HG02759 (cell line): ENCODE data around the gene AP3S2.
"Not testable (repeated sequence)": the region's sequence is repeated elsewhere in the genome, so short reads cannot be mapped to it uniquely, and the experiment has no call there.

Experiments used
- ATAC-seq: cut with Tn5 transposase; IDR thresholded peaks from one replicate; pipeline ENCODE4 v1.9.1; 2021; ENCODE audit warnings: mild to moderate bottlenecking, moderate library complexity; ENCODE audit not compliant: unreplicated experiment

AP3S2 gene

GRCh38 chr15:89869490-89869889, 24.3 kb downstream of the AP3S2 start:
- not testable (repeated sequence) for ATAC-seq

DNA sequence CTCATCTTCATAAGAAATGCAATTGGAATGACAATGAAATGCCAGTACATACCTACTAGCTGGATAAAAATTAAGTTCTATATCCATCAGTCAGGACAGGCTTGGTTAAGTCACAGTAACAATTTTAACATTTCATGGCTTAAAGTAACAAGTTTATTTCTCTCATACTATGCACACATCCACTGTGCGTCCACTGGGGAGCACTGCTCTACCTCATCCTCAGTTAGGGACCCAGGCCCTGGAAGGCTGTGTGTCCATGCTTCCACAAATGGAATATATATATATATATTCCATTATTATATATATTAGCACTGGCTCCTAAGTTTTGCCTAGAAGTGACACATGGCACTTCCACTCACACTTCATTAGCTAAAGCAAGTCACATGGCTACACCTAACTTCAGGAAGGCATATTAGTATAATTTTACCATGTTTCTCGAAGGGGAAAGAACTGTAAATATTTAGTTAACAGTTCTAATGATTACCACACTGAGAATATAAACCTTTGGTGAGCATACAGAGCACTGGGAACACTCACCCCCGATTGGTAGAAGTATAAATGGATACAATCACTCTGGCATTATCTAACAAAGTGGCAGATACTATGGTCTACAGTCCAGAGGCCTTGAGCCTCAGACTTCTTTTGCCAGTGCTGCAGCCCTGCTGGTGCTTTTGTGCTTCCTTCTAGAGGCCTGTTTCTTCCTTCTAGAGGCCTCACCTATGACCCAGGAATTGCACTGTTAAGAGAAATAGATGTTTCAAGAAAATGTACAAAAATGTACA, 28.6 kb downstream of the AP3S2 start:
- no peak for ATAC-seq

GRCh38 chr15:89863918-89864317, 29.9 kb downstream of the AP3S2 start:
- no peak for ATAC-seq

DNA sequence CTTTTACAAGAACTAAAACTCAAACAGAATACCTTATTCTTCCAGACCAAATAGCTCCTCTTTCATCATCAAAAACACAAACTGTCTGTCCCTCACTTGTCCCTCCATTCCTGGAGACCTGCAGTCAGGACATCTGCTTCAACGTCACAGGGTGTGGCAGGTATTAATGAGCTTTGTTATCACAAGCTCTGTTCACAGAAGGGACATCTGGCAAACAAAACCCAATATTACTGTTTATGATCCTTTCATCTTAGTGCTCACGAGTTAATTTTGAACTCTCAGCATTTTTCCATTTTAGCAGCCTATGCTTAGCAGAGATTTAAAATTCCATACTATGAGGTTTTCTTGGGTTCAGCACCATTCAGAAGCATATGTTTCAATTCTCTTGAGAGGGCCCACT, 32.9 kb downstream of the AP3S2 start:
- no peak for ATAC-seq

DNA sequence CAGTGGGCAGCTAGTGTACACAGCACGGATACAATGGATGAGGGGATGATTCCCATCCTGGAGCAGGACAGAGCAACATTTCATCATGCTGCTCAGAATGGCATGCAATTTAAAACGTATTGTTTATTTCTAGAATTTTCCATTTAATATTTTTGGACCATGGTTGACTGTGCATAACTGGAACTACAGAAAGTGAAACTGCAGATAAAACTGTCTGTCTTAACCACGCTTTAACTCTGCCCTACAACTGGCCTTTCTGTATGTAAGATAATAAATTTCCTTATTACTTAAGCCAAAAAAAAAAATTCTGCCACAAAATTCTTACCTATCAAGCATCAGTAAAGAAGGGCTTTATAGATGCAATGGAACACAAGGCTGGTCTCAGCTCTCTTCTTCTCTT, 33.4 kb downstream of the AP3S2 start:
- no peak for ATAC-seq

DNA sequence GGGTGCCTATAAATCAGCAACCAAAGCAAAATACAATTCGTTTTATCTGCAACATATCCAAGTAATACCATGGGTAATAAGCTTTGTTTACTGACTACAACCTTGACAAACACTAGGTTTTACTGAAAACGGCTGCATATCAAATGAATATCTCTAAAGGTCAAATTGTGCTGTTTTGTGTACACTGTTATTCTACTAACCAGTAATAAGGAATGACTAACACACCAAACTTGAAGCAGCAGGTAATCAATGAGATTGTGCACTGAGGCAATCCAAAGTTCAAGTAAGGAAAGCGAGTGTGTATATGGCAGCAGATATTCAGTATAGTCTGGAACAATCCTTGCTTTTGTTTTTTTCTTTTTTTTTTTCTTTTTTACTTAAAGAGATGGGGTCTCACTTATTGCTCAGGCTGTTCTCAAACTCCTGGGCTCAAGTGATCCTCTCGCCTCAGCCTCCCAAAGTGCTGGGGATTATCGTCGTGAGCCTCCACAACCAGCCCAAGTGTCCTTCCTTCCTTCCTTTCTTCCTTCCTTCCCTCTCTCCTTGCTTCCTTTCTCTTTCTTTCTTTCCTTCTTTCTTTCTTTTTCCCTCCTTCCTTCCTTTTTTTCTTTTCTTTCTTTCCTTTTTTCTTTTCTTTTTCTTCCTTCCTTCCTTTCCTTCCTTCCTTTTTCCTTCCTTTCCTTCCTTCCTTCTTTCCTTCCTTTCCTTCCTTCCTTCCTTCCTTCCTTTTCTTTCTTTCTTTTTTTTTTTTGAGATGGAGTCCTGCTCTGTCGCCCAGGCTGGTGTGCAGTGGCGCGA, 34.9 kb downstream of the AP3S2 start:
- no peak for ATAC-seq

DNA sequence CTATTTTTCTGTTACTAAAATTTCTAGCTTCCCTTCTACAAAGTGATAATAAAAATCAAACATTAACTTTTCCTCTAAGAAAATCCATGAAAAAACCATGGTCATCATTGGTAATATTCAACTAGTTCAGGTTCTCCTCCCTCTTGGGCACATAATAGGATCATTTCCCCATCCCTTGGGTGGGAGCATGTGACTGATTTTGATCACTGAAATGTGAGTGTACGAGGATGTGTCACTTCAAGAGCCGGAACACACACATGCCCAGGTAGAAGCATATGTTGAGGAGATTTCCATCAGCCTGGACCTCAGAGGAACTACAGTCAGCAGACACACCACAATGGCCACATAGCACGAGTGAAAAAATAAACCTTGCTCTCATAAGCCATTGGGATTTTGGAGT, 36.1 kb downstream of the AP3S2 start:
- ATAC-seq = no peak

GRCh38 chr15:89855948-89856347, 37.8 kb downstream of the AP3S2 start:
- ATAC-seq = no peak

- ATAC-seq = not testable (repeated sequence)
Measured at GRCh38 chr15:89854863-89855262, 38.9 kb downstream of the AP3S2 start.

DNA sequence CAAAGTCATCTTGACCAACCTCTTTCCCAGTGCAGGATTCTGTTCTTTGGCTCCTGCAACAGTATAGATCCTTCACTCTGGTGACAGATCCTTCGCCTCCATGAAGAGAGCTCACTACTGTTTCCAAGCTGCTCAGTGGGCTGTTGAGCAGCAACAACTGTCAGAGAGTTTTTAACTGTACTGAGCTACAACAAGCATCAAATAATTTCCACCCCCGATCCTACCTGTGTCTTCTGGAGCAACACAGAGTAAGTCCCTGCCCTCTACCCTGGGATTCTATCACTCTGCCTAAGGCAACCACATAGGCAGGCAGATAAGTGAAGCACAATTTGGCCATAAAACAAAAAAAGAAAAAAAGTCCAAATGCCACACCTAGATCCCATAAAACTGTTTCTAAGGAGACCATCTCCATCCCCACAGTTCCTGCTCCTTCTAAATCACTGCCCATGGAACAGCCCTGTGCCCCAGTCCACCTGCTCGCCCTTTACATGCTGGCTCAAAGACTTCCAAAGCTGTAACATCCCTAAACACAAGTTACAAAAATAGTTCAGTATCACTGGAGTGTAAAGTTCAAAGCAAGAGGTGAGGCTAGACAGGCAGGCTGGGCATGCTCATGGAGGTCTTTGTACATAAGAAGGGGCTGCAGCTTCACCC, 41.3 kb downstream of the AP3S2 start:
- ATAC-seq = no peak

DNA sequence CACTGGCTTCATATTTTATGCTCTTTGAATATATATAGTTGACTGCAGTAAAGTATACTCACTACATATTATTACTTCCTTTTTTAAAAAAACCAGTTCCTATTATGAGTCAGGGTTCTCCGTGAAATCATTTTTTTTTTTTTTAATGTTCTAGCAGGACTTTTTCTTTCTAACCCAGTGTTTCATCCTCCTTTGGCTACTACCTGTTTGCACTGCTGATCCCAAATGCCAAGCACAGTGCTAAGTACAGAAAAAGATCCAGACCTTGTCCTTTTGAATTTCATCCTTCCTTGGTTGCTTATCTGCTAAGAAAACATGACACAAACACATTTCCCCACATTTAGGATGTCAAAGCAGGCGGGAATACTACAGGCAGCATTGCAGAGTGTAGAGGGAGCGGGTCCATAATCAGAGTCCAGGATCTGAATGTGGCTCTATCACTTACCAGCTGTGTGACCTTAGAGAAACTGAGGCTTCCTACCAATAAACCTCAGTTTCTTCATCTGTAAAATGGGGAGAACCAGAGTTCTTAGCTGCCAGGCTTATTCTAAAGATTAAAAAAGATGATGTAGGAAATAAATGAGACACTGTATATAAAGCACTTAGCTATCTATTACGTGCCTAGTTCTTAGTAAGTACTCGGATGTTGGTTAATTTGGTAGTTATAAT, 42.0 kb downstream of the AP3S2 start:
- ATAC-seq = peak; percentile 64

GRCh38 chr15:89848970-89849292, 44.9 kb downstream of the AP3S2 start:
- no peak for ATAC-seq

GRCh38 chr15:89847101-89847500, 46.7 kb downstream of the AP3S2 start:
- no peak for ATAC-seq

DNA sequence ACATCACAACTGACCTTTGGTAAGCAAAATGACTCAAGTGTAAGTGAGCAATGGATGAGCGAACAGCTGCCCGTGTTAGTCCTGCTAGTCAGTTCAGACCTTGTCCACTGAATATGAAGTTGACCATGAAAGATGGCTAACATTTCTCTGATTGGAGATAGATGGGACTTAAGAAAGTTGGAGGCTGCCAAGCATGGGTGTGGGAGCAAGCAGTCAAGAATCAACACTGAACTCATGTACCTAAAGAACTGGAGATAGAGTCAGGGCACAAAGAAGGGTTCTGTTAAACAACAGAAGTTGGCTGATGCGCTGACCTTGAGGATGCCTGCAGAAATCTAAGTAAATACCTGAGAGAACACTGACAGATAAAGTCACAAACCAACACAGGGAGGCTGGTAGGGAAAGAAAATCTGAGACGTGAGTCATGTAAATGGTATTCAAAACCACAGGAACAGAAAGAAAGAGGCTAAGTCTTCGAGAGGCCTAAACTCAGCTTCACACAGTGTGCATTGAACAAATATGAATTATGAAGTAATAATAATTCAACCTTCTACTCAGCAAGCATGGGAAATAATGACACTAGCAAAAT, 48.4 kb downstream of the AP3S2 start:
- no peak for ATAC-seq

GRCh38 chr15:89841962-89842361, 51.8 kb downstream of the AP3S2 start:
- no peak for ATAC-seq

GRCh38 chr15:89841306-89841705, 52.5 kb downstream of the AP3S2 start:
- ATAC-seq = no peak

DNA sequence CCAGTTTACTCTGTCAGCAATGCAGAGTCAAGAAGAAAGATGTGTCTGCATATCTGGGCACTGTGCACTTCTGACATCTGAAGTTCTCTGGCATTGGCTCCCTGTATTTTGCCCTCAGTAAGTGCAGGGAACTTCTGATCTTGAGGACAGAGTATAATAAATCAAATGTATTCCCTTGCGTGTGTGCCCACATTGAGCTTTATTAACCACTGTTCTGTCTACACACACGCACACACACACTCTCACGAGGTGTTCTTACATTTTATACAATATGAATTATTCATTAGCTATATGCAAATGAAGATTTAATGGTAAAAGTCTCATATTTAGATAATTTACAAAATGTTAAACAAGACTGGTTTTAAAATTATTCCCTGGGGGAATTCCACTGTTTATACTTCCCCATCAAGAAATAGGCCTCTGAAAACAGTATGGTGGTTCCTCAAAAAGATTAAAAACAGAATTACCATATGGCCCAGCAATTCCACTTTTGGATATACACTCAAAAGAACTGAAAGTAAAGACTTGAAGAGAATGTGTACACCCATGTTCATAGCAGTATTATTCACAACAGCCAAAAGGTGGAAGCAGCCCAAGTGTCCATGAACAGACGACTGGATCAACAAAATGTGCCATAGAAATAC, 54.5 kb downstream of the AP3S2 start:
- ATAC-seq = no peak

GRCh38 chr15:89837830-89838178, 56.0 kb downstream of the AP3S2 start:
- ATAC-seq = no peak

- ATAC-seq = no peak
Measured at GRCh38 chr15:89837134-89837829, 56.5 kb downstream of the AP3S2 start.
